ENCODE results near the gene CD6. TPM values are rescaled to one million over a fixed set of nuclear protein-coding genes. Genes with fewer than 3 reads are reported as not detected.

CD6 gene
- total RNA-seq, 1 experiment from 2014 or later: 1.4 TPM

DNA sequence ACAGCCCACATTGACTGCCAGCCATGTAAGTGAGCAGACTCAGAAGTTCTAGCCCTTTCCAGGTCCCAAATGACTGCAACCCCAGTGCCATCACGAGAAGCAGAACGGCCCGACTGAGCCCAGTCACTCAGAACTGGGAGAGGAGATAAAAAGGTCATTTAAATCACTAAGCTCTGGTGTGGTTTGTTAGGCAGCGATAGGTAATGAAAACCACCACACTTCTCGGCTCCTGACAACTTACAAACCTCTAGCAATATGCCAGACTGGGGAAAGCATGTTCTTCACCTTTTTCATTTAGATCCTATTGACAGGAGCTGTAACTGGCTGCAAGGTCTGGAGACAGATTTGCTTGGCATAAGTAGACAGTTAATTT, 26.2 kb upstream of the CD6 start:
- Histone ChIP-seq H3K79me2 (ENCODE audit: insufficient read depth, low read length) (no peaks in the 10 kb centered on the region), H3K9ac (ENCODE audit: low read length) (no peak overlapping the region), H2AFZ (ENCODE audit: low read depth, low read length, poor library complexity, severe bottlenecking) (no peak overlapping the region), H3K27me3 (ENCODE audit: insufficient read depth, low read length) (0 out of 2 replicates have a peak, but pooled peaks cover 11% of the 10 kb centered on the region), H3K4me1 (ENCODE audit: control insufficient read depth in 1 of 2, insufficient read depth in 2 of 2, low read length in 2 of 2) (no peaks in the 10 kb centered on the region), H3K9me2 (ENCODE audit: insufficient read depth) (no peaks in the 10 kb centered on the region), H3K4me2 (ENCODE audit: low read length) (no peak overlapping the region), H3K36me3 (ENCODE audit: control insufficient read depth in 1 of 2, insufficient read depth in 2 of 2, low read length in 2 of 2) (no peaks in the 10 kb centered on the region), H3K4me3 (replicated peaks in 1 of 2; ENCODE audit: low read depth in 1 of 2, low read length in 2 of 2) (no peak overlapping the region), H4K20me1 (ENCODE audit: insufficient read depth) (no peaks in the 10 kb centered on the region), H3K27ac (ENCODE audit: low read depth, low read length) (no peak overlapping the region), H3K9me3 (ENCODE audit: control insufficient read depth in 1 of 2, insufficient read depth in 1 of 2, low read depth in 1 of 2, low read length in 2 of 2) (no peaks in the 10 kb centered on the region)
- TF ChIP-seq RAD21 (IDR thresholded peaks at IDR 0.05; ENCODE audit: low read depth): no peak
- TF ChIP-seq REST (IDR thresholded peaks at IDR 0.05; ENCODE audit: low read depth): no peak
- TF ChIP-seq, protein P1, sequence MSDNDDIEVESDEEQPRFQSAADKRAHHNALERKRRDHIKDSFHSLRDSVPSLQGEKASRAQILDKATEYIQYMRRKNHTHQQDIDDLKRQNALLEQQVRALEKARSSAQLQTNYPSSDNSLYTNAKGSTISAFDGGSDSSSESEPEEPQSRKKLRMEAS (IDR thresholded peaks at IDR 0.05): no peak
- TF ChIP-seq JUND (IDR thresholded peaks at IDR 0.05): no peak
- TF ChIP-seq ZFX (IDR thresholded peaks at IDR 0.05): no peak
- BruUV-seq (replicated peaks): no TSS peak
- ChIA-PET CTCF (interaction anchor here (0.9 to 1.3 kb wide), 2 partner anchors 242 kb away, joined by 3 read pairs; no protein-coding TSS in a partner anchor), RAD21 (ENCODE audit: low non-redundant PET in 1 of 2, low total read pairs in 2 of 2, uncharacterized antibody in 2 of 2, unreplicated experiment in 2 of 2) (no interaction called here), POLR2A (no interaction called here)
- intact Hi-C loops (cut with micrococcal nuclease): no loop called here
- DNase-seq (ENCODE audit: low read depth, low spot score) (no peak), ATAC-seq (no peak)

DNA sequence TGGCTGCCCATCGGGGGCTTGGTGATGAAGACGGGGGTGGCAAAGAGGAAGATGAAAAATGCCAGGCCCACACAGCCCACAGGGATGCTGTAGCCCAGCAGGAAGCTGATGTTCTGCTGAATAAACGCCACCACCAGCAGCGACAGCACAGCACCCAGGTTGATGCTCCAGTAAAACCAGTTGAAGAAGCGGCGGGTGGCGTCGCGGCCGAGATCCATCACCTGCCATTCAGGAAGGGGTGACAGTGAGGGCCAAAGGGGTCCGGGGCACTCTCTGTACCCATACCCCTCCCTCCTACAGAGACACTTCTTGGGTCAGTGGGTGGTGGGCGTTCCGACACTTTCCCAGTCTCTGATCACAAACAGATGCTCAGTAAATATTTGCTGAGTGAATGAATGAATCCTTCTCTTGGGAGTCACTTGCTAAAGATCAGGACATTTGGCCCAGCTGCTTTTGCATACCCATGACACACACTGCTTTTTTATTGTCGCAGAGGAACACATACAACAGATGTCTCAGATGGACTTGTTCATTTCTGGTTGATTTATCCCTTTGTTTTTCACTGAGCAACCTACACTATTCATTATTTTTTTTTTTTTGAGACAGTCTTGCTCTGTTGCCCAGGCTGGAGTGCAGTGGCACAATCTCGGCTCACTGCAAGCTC, 24.7 kb upstream of the CD6 start:
- BruUV-seq (replicated peaks): no TSS peak
- Histone ChIP-seq H3K27me3 (ENCODE audit: insufficient read depth, low read length) (no peaks in the 10 kb centered on the region), H3K27ac (ENCODE audit: low read depth, low read length) (no peak overlapping the region), H3K36me3 (ENCODE audit: control insufficient read depth in 1 of 2, insufficient read depth in 2 of 2, low read length in 2 of 2) (no peaks in the 10 kb centered on the region), H3K9ac (ENCODE audit: low read length) (no peak overlapping the region), H3K79me2 (ENCODE audit: insufficient read depth, low read length) (no peaks in the 10 kb centered on the region), H2AFZ (ENCODE audit: low read depth, low read length, poor library complexity, severe bottlenecking) (no peak overlapping the region), H3K9me3 (ENCODE audit: control insufficient read depth in 1 of 2, insufficient read depth in 1 of 2, low read depth in 1 of 2, low read length in 2 of 2) (no peaks in the 10 kb centered on the region), H3K4me1 (ENCODE audit: control insufficient read depth in 1 of 2, insufficient read depth in 2 of 2, low read length in 2 of 2) (no peaks in the 10 kb centered on the region), H3K4me3 (replicated peaks in 1 of 2; ENCODE audit: low read depth in 1 of 2, low read length in 2 of 2) (no peak overlapping the region), H4K20me1 (ENCODE audit: insufficient read depth) (no peaks in the 10 kb centered on the region), H3K9me2 (ENCODE audit: insufficient read depth) (no peaks in the 10 kb centered on the region), H3K4me2 (ENCODE audit: low read length) (no peak overlapping the region)
- POLR2A ChIA-PET: no interaction called here
- RAD21 ChIA-PET (ENCODE audit: low non-redundant PET in 1 of 2, low total read pairs in 2 of 2, uncharacterized antibody in 2 of 2, unreplicated experiment in 2 of 2): no interaction called here
- intact Hi-C loops (cut with micrococcal nuclease): no loop called here
- ATAC-seq (no peak), DNase-seq (ENCODE audit: low read depth, low spot score) (no peak)
- CTCF ChIA-PET: no interaction called here
- TF ChIP-seq, protein P1 (IDR thresholded peaks at IDR 0.05): no peak
- TF ChIP-seq JUND (IDR thresholded peaks at IDR 0.05) (no peak), ELF1 (IDR thresholded peaks at IDR 0.05; ENCODE audit: borderline replicate concordance, low read depth) (no peak), CBX3 (IDR thresholded peaks at IDR 0.05; ENCODE audit: low read depth) (no peak), ZBTB33 (IDR thresholded peaks at IDR 0.05; ENCODE audit: extremely low read depth, insufficient replicate concordance, low read length) (no peak), POLR2A (IDR thresholded peaks at IDR 0.05; ENCODE audit: borderline replicate concordance, extremely low read depth, insufficient read depth, insufficient read length) (no peak), CEBPB (IDR thresholded peaks at IDR 0.05; ENCODE audit: low read depth) (no peak), TCF7L2 (IDR thresholded peaks at IDR 0.05; ENCODE audit: borderline replicate concordance, extremely low read depth, insufficient read depth, insufficient read length) (no peak), YY1 (IDR thresholded peaks at IDR 0.05; ENCODE audit: extremely low read depth, insufficient replicate concordance, low read depth, low read length) (no peak), RAD21 (IDR thresholded peaks at IDR 0.05; ENCODE audit: low read depth) (no peak), SP1 (IDR thresholded peaks at IDR 0.05; ENCODE audit: low read depth) (no peak), ATF3 (IDR thresholded peaks at IDR 0.05) (no peak)

Data from HCT116 (cell line).